Cardiac fibroblast (primary cell): ENCODE measurements around the gene BANP.
"Not testable (repeated sequence)": the region's sequence is repeated elsewhere in the genome, so short reads cannot be mapped to it uniquely, and the experiment has no call there.

Experiments
- DNase-seq, 2 donors: peaks; one replicate each; pipeline versions ENCODE4 v3.0.0 to v3.0.0-alpha.2; 2010; ENCODE audit warnings: low read depth in 2 of 2
- H3K4me3 ChIP-seq, 2 donors: replicated peaks in 1 of 2; 1 replicate in 1 of 2; 2 replicates in 1 of 2; pipeline ENCODE4 v1.5.1; 2011; ENCODE audit warnings: low read depth in 2 of 2, low read length in 2 of 2, mild to moderate bottlenecking in 2 of 2, moderate library complexity in 1 of 2
- CTCF ChIP-seq: IDR thresholded peaks from one replicate; pipeline ENCODE4 v1.5.1; 2011; ENCODE audit warnings: low read depth, mild to moderate bottlenecking, low read length, inconsistent platforms

The BANP gene

GRCh38 chr16:88023366-88023765, 72.1 kb downstream of the BANP start:
- TF ChIP-seq CTCF = no peak

GRCh38 chr16:88023786-88024185, 72.6 kb downstream of the BANP start:
- H3K4me3 ChIP-seq = no peak overlapping the region
- TF ChIP-seq CTCF = no peak
- DNase-seq = no peak

More at GRCh38 chr16:88023366-88023765, 72.1 kb downstream of the BANP start:
- no peak for DNase-seq
- H3K4me3 ChIP-seq = no peak overlapping the region

GRCh38 chr16:88024491-88025085, 73.4 kb downstream of the BANP start:
- not testable (repeated sequence) for H3K4me3 ChIP-seq
- peak; percentile 63 to 67 for DNase-seq
- peak; percentile 64 for TF ChIP-seq CTCF

- DNase-seq = peak; percentile 88 to 93
- TF ChIP-seq CTCF = peak; percentile 25
- not testable (repeated sequence) for H3K4me3 ChIP-seq
Observed at GRCh38 chr16:88025086-88025492, 73.9 kb downstream of the BANP start.

- not testable (repeated sequence) for H3K4me3 ChIP-seq
- peak in 1 of 2 donors; percentile 16 for DNase-seq
Observed at GRCh38 chr16:88025828-88026555, 74.8 kb downstream of the BANP start.

GRCh38 chr16:88026964-88027938, 76.0 kb downstream of the BANP start:
- TF ChIP-seq CTCF = no peak
- H3K4me3 ChIP-seq = no peak overlapping the region
- no peak for DNase-seq

GRCh38 chr16:88028177-88028930, 77.1 kb downstream of the BANP start:
- not testable (repeated sequence) for DNase-seq, H3K4me3 ChIP-seq
